ENCODE measurements around the gene NDUFS2. TPM values are rescaled to one million over a fixed set of nuclear protein-coding genes. Genes with fewer than 3 reads are reported as not detected.
A peak's percentile ranks its signal among the peaks of the same experiment; 100 is the strongest.

NDUFS2 gene
- total RNA-seq, 1 donor from 2014 or later, result 66.3 TPM

GRCh38 chr1:161177936-161178244 is 24.3 kb upstream of the NDUFS2 start:
- DNase-seq, result no peak
- intact Hi-C loops (cut with DNase I), result no loop called here

GRCh38 chr1:161179698-161180097 is 22.5 kb upstream of the NDUFS2 start:
- ATAC-seq (no peak), DNase-seq (no peak)
- H3K4me1 ChIP-seq, result peaks cover 44% of the 10 kb centered on the region
- no peak overlapping the region for H3K27ac ChIP-seq
- H3K27me3 ChIP-seq (ENCODE audit: low read depth), result no peaks in the 10 kb centered on the region
- no peak overlapping the region for H3K4me3 ChIP-seq
- H3K36me3 ChIP-seq, result peaks cover 13% of the 10 kb centered on the region
- no peak for TF ChIP-seq CTCF (IDR thresholded peaks at IDR 0.05)
- intact Hi-C loops (cut with DNase I), result no loop called here
- no peaks in the 10 kb centered on the region for H3K9me3 ChIP-seq

More at GRCh38 chr1:161177936-161178244, 24.3 kb upstream of the NDUFS2 start:
- no peak for TF ChIP-seq CTCF (IDR thresholded peaks at IDR 0.05)
- no peak for ATAC-seq
- Histone ChIP-seq H3K36me3 (peaks cover 31% of the 10 kb centered on the region), H3K9me3 (no peaks in the 10 kb centered on the region), H3K27me3 (ENCODE audit: low read depth) (no peaks in the 10 kb centered on the region), H3K4me1 (peaks cover 38% of the 10 kb centered on the region), H3K4me3 (peak overlapping the region; percentile 80), H3K27ac (peak overlapping the region; percentile 91)

GRCh38 chr1:161180639-161181038 is 21.5 kb upstream of the NDUFS2 start:
- no peak overlapping the region for H3K4me3 ChIP-seq
- H3K4me1 ChIP-seq, result peaks cover 51% of the 10 kb centered on the region
- intact Hi-C loops (cut with DNase I), result no loop called here
- no peak for DNase-seq
- peaks cover 4% of the 10 kb centered on the region for H3K36me3 ChIP-seq
- H3K27ac ChIP-seq, result no peak overlapping the region
- H3K9me3 ChIP-seq, result no peaks in the 10 kb centered on the region
- no peak for ATAC-seq
- TF ChIP-seq CTCF (IDR thresholded peaks at IDR 0.05), result peak; percentile 20
- no peaks in the 10 kb centered on the region for H3K27me3 ChIP-seq (ENCODE audit: low read depth)

- H3K27ac ChIP-seq, result peak overlapping the region; percentile 63
- DNase-seq (no peak), ATAC-seq (no peak)
- intact Hi-C loops (cut with DNase I), result no loop called here
- no peaks in the 10 kb centered on the region for H3K27me3 ChIP-seq (ENCODE audit: low read depth)
- no peak overlapping the region for H3K4me3 ChIP-seq
- H3K9me3 ChIP-seq, result no peaks in the 10 kb centered on the region
- H3K36me3 ChIP-seq, result no peaks in the 10 kb centered on the region
- H3K4me1 ChIP-seq, result peaks cover 56% of the 10 kb centered on the region
- no peak for TF ChIP-seq CTCF (IDR thresholded peaks at IDR 0.05)
Observed at GRCh38 chr1:161182214-161182613, 20.0 kb upstream of the NDUFS2 start.

GRCh38 chr1:161185282-161185682 is 16.9 kb upstream of the NDUFS2 start:
- H3K4me1 ChIP-seq, result peaks cover 47% of the 10 kb centered on the region
- no peaks in the 10 kb centered on the region for H3K36me3 ChIP-seq
- no peak for TF ChIP-seq CTCF (IDR thresholded peaks at IDR 0.05)
- intact Hi-C loops (cut with DNase I), result no loop called here
- H3K27ac ChIP-seq, result peak overlapping the region; percentile 73
- H3K27me3 ChIP-seq (ENCODE audit: low read depth), result no peaks in the 10 kb centered on the region
- no peak overlapping the region for H3K4me3 ChIP-seq
- H3K9me3 ChIP-seq, result no peaks in the 10 kb centered on the region
- peak; percentile 74 for DNase-seq
- ATAC-seq, result peak; percentile 82 to 90
